Measurements from ENCODE around the gene ULK2.

ULK2 gene

GRCh38 chr17:19743101-19744100 is 124.3 kb downstream of the ULK2 start:
- TF ChIP-seq GATA1 (IDR thresholded peaks at IDR 0.05; ENCODE audit: low read depth, low read length) (no peak), POLR2A (IDR thresholded peaks at IDR 0.05; ENCODE audit: low read length) (no peak)
- no peak for DNase-seq

GRCh38 chr17:19742495-19742894 is 125.2 kb downstream of the ULK2 start:
- DNase-seq, result no peak
- TF ChIP-seq GATA1 (IDR thresholded peaks at IDR 0.05; ENCODE audit: low read depth, low read length), result no peak
- TF ChIP-seq POLR2A (IDR thresholded peaks at IDR 0.05; ENCODE audit: low read length), result no peak

DNA sequence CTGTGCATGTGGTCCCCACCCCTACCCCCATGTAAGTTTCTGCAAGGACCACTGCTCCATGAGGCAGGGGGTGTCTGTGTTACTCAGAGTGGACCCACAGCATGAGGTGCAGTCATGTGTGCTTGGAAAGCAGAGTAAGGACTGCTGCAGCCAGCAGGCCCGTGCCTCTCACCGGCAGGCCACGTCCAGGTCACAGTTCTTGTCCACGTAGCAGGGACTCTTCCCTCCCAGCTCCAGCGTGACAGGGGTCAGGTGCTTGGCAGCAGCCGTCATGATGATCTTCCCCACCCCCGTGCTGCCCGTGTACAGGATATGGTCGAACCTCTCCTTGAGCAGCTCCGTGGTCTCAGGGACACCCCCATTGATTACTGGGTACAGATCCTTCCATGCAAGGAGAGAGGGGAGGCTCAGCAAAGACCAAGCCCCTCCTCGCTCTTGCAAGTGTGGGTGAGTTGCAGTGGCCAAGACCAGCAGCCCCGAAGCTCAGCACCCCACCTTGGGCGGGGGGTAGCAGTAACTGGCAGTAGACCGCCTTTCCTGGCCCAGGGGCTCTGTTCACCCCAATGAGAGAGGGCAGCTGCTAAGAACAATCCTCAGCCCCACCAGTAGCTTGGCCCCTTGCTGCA is 125.8 kb downstream of the ULK2 start:
- no peak for DNase-seq
- TF ChIP-seq GATA1 (IDR thresholded peaks at IDR 0.05; ENCODE audit: low read depth, low read length) (no peak), POLR2A (IDR thresholded peaks at IDR 0.05; ENCODE audit: low read length) (no peak)

DNA sequence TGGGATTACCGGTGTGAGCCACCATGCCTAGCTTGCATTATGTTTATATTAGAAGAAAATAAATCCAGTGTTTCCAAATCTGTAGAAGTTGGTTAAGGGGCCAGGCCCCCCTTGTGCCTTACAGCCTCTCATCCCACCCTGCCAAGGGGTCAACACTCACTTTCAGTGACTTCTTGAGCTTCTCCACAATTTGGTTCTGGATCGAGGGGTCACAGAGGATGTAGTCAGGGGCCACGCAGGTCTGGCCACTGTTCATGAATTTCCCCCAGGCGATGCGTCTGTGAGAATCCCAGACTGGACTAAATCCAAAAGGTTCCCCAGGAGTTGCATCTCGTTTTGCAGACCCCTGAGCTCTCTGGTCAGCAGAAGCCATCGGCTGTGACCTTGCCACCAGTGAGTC is 126.8 kb downstream of the ULK2 start:
- TF ChIP-seq POLR2A (IDR thresholded peaks at IDR 0.05; ENCODE audit: low read length) (no peak), GATA1 (IDR thresholded peaks at IDR 0.05; ENCODE audit: low read depth, low read length) (no peak)
- no peak for DNase-seq

- no peak for DNase-seq
- no peak for TF ChIP-seq POLR2A (IDR thresholded peaks at IDR 0.05; ENCODE audit: low read length)
- TF ChIP-seq GATA1 (IDR thresholded peaks at IDR 0.05; ENCODE audit: low read depth, low read length), result no peak
Observed at GRCh38 chr17:19739241-19740201, 128.2 kb downstream of the ULK2 start.

DNA sequence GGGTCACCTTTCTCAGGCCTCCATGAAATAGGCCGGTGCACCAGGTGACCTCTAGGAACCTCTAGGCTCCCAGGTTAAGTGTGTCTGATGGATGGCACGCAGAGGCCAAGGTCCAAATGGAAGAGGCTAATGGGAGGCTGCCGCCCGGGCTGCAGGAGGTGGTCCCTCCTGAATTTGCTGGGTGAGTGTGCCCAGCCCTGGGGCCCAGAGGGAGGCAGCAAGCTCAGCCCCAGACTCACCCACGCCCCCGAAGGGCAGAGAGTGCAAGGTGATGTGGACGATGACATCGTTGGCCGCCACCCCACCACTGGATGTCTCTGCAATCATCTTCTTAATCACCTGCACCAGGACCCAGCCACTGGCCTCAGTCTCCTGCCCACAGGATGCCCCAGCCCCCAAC is 129.0 kb downstream of the ULK2 start:
- no peak for DNase-seq
- no peak for TF ChIP-seq POLR2A (IDR thresholded peaks at IDR 0.05; ENCODE audit: low read length)
- no peak for TF ChIP-seq GATA1 (IDR thresholded peaks at IDR 0.05; ENCODE audit: low read depth, low read length)

GRCh38 chr17:19738073-19738449 is 129.7 kb downstream of the ULK2 start:
- TF ChIP-seq GATA1 (IDR thresholded peaks at IDR 0.05; ENCODE audit: low read depth, low read length) (no peak), POLR2A (IDR thresholded peaks at IDR 0.05; ENCODE audit: low read length) (no peak)
- no peak for DNase-seq

- no peak for DNase-seq
Observed at GRCh38 chr17:19737305-19738072, 130.2 kb downstream of the ULK2 start.

GRCh38 chr17:19736071-19736470 is 131.7 kb downstream of the ULK2 start:
- TF ChIP-seq POLR2A (IDR thresholded peaks at IDR 0.05; ENCODE audit: low read length) (no peak), GATA1 (IDR thresholded peaks at IDR 0.05; ENCODE audit: low read depth, low read length) (no peak)
- DNase-seq, result no peak

More at GRCh38 chr17:19737305-19738072, 130.2 kb downstream of the ULK2 start:
- TF ChIP-seq POLR2A (IDR thresholded peaks at IDR 0.05; ENCODE audit: low read length), result no peak
- TF ChIP-seq GATA1 (IDR thresholded peaks at IDR 0.05; ENCODE audit: low read depth, low read length), result no peak

DNA sequence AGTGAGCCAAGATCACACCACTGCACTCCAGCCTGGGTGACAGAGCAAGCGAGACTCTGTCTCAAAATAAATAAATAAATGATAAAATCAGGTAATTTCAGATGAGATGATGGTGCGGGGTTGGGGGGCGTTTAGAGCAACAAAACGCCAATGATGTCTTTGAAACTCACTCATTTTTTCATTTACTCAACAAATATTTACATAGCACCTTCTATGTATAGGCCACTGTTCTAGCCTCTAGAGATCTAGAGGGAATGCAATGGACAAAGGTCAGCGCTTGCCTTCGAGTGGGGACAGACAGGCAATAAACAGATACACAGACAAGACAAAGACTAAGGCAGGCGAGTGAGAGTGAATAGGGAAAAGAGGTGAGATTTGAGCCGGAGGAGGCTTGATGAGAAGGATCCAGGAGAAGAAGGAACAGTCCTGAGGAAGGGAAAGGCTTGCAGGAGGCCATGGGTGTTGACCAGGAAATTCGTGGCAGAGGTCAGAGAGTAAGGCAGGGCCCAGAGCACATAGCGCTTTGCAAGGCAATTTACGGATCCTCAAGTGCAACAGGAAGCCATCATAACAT is 133.7 kb downstream of the ULK2 start:
- DNase-seq, result no peak

DNA sequence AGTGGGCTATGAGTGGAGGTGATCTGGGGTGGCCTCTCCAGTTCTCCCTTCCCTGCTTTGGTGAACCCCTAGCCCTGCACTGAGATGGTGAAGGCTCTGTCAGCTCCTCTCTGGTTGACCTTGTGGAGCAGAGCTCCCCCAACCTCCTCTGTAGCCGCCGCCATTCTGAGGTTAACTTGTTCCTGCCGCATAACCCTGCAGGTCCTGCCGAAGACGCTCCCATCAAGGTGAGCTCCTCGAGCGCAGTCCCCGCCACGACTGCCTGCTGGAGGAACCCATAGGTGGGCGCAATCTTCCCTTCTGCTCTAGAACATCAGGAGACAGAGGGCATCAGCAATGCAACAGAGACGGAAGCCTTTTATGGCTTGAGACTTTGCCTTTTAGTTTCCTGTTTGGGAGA is 136.1 kb downstream of the ULK2 start:
- DNase-seq, result no peak

More for the DNA sequence above, 133.7 kb downstream of the ULK2 start:
- no peak for TF ChIP-seq POLR2A (IDR thresholded peaks at IDR 0.05; ENCODE audit: low read length)
- no peak for TF ChIP-seq GATA1 (IDR thresholded peaks at IDR 0.05; ENCODE audit: low read depth, low read length)

GRCh38 chr17:19730843-19731242 is 136.9 kb downstream of the ULK2 start:
- TF ChIP-seq GATA1 (IDR thresholded peaks at IDR 0.05; ENCODE audit: low read depth, low read length), result no peak
- no peak for TF ChIP-seq POLR2A (IDR thresholded peaks at IDR 0.05; ENCODE audit: low read length)

More for the DNA sequence above, 136.1 kb downstream of the ULK2 start:
- no peak for TF ChIP-seq POLR2A (IDR thresholded peaks at IDR 0.05; ENCODE audit: low read length)
- no peak for TF ChIP-seq GATA1 (IDR thresholded peaks at IDR 0.05; ENCODE audit: low read depth, low read length)

More at GRCh38 chr17:19730843-19731242, 136.9 kb downstream of the ULK2 start:
- no peak for DNase-seq

Data from erythroblast (primary cell).